Amniotic epithelial cell (primary cell): ENCODE data around the gene STARD10.

Source experiments
- DNase-seq: peaks from one replicate; pipeline ENCODE4 v3.0.0-alpha.2; 2010; ENCODE audit warnings: low read depth

Gene STARD10

DNA sequence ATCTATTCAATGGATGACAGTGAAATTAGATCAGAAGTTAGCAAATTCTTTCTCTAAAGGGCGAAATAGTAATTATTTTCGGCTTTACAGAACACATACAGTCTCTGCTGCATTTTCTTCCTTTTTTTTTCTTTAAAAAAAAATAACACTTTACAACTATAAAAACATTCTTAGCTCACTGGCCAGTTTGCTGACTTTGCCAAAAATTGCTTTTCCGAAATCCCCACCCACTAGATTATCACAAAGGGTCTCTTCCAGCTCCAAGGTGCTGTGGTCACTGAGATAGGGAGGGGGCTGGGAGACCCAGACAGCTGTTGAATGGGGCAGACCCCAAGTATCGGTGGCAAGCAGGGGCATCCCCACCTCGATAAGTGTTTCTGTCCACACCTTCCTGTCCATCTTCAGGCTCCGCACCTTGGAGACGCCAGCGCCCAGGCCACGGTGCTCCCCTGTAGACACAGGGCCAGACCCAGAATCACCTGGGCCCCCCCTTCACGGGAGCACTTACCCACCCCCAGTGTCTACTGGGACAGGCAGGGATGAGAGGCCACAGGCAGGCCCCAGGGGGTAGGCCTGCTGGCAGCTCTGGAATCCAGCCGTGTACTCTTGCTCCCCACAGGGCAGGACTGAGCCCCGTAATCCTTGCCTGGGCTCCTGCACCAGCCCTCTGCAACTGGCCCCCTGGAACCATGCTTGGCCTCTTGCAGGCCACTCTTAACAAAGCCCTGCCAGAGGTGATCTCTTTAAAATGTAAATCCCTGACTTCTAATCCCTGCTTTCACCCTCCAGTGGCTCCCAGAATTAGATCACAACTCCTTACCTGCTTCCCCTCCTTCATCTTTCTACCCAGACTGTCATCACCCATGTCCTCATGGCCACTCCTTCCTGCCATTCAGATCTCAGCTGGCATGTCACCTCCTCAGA is 88.1 kb downstream of the STARD10 start:
- no peak for DNase-seq

GRCh38 chr11:72704783-72705265 is 89.0 kb downstream of the STARD10 start:
- DNase-seq, result no peak
